NOMO-1 (cell line): ENCODE measurements around the gene OPA3.

ENCODE experiments used
- DNase-seq, 2 experiments: peaks; one replicate each; lab custom pipeline; 2025; ENCODE audit not compliant: unreplicated experiment in 2 of 2; lab: John Stamatoyannopoulos, UW

The OPA3 gene

DNA sequence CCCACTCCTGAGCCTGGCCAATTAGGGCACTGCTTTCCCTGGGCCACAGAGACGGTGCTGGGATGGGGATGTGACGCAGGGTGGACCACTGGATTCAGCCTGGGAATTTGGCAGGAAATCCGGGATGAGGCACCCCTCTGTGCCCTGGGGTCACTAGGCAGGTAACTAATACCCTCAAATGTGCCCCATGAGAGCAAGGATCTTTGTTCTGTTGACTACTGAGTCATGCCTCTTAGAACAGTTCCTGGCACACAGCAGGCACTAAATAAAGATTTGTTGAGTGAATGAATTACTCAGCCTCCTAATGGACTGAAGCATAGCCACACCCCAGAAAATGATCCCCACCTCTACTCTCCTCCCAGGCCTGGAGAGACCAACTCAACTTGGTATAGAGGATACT lies 15.9 kb downstream of the OPA3 start:
- DNase-seq, result no peak

- no peak for DNase-seq
Measured at GRCh38 chr19:45567609-45568008, 17.0 kb downstream of the OPA3 start.

GRCh38 chr19:45564131-45564780 lies 20.3 kb downstream of the OPA3 start:
- no peak for DNase-seq

DNA sequence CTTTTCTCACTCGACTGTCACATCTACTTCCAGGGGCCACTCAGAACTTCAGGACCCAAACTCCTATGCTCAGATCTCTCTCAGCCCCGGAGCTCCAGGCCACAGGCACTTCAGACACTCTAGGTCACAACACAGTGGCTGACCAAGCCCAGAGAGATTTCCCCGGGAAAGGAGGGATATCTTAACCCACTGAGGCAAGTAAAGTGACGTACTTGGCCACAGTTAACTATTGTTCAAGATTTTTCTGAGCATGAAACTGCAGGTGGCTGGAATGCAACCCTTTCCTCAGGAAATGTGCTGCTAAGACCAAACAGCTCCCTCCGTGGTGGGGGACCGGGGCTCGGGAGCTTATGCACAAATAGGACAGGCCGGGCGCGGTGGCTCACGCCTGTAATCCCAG lies 23.9 kb downstream of the OPA3 start:
- DNase-seq, result no peak

- no peak for DNase-seq
Measured at GRCh38 chr19:45560038-45560437, 24.6 kb downstream of the OPA3 start.

DNA sequence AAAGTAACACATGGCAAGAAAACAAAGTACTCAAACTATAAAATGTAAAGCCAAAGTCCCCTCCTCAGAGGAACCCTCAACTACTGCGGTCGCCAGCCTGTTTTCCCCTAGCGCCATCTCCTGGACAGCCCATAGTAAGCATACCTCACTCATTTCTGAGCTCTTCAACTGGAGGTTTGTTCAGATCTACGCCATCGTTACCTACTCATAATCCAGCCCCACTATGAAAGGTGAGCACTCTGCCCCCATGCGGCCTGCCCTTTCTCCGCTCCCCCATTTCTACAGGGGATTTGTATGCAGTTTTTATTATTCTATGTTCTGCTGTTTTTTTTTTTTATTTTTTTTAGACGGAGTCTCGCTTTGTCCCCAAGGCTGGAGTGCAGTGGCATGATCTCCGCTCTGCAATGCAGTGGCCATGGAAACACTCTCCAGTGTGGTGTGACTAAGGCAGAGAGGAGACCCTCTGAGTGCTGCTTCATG lies 26.2 kb downstream of the OPA3 start:
- DNase-seq, result peak; percentile 64 to 76

DNA sequence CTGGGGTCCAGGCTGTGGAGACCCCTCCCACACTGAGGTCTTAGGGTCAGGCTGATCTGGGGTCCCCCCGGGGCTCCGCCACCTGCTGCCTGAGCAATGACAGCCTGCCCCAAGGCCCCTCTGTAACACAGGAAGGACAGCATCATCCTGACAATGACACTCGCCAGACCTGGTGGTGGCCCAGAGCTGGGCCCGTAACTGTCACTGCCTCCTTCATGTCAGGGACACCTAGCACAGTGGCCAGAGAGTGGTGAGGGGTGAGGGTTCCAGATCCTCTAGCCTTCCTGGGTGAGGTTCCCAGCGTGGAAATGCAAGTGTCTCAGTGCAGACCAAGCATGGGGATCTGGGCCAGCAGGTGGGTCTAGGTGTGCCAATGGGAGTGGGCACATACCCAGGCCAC lies 27.8 kb downstream of the OPA3 start:
- DNase-seq, result no peak

GRCh38 chr19:45554481-45554880 lies 30.1 kb downstream of the OPA3 start:
- no peak for DNase-seq

DNA sequence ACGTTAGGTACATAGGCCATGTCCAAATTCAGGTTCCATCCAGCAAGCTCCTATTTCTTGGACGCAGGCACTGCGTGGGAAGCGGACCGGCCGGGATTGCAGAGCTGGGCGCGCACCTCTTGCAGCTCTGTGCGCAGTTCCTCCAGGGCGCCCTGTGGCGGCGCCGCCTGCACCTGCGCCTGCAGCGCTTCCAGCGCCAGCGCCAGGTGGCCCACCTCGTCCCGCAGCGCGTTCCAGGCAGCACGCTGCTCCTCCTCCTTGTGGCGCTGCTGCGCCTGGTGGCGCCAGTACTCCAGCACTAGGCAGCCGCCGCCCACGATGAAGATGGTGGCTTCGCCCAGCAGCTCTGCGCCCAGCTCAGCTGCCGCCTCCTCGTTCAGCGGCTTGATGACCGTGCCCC lies 31.1 kb downstream of the OPA3 start:
- DNase-seq, result no peak

GRCh38 chr19:45547965-45548609 lies 36.5 kb downstream of the OPA3 start:
- DNase-seq, result no peak

DNA sequence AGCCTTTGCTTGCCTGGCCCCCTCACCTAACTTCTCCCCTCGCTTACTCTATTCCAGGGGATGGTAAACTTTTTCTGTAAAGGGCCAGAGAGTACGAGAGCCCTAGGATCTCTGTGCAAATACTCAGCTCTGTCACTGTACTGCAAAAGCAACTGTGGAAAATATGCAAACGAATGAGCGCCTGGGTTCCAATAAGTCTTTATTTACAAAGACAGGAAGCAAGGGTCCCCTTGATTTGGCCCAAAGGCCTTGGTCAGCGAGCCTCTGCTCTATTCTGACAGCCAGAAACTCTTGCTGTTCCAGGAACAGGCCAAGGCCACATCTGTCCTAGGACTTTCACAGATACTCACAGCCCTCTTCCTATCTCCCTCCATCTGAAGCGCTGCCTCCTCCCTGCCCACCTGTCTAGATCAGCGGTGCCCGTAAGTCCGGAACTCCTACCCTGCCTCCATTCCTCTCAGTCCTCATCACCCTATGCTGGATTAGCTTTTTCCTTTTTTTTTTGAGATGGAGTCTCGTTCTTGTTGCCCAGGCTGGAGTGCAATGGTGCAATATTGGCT lies 37.3 kb downstream of the OPA3 start:
- DNase-seq, result no peak

DNA sequence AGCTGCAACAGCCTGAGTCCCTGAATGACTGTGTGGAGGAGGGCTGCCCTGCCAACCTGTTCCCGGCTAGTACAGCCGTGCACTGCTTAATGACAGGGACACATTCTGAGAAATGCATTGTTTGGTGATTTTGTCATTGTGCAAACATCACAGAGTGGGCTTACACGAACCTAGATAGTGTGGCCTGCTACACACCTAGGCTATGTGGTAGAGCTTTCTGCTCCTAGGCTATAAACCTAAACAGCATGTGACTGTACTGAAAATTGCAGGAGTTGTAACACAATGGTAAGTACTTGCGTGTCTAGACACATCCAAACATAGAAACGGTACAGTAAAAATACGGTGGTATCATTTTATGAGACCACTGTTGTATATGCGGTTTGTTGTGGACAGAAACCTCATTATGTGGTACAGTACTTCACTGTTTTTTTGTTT lies 42.4 kb downstream of the OPA3 start:
- DNase-seq, result peak; percentile 19 to 43

DNA sequence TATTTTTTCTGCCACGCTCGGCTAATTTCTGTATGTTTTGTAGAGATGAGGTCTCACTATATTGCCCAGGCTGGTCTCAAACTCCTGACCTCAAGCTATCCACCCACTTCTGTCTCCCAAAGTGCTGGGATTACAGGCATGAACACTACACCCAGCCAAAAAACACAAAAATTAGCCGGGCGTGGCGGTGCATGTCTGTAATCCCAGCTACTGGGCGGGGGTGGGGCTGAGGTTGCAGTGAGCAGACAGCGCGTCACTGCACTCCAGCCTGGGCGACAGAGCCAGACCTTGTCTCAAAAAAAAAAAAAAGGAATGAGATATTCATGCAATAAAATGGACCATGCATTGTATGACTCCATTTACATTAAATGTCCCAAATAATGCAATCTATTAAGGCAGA lies 45.1 kb downstream of the OPA3 start:
- no peak for DNase-seq

- DNase-seq, result no peak
Measured at GRCh38 chr19:45531349-45531748, 53.3 kb downstream of the OPA3 start.

DNA sequence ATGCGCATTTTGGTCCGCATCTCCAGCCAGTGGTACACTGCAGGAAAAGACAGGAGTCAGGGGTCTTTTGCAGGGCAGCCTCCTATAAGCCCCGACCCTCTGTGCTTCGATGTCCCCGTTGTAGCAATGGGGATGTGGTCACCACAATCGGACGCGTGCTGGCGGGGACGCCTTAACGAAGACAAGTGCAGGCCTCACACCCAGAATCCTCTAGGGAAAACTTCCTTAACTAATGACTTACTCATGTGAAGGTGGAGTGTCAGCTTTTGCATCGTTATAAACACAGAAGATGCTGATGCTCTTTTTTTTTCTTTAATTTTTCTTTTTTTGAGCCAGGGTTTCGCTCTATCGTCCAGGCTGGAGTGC lies 55.2 kb downstream of the OPA3 start:
- DNase-seq, result no peak

GRCh38 chr19:45528744-45529419 lies 55.7 kb downstream of the OPA3 start:
- no peak for DNase-seq

DNA sequence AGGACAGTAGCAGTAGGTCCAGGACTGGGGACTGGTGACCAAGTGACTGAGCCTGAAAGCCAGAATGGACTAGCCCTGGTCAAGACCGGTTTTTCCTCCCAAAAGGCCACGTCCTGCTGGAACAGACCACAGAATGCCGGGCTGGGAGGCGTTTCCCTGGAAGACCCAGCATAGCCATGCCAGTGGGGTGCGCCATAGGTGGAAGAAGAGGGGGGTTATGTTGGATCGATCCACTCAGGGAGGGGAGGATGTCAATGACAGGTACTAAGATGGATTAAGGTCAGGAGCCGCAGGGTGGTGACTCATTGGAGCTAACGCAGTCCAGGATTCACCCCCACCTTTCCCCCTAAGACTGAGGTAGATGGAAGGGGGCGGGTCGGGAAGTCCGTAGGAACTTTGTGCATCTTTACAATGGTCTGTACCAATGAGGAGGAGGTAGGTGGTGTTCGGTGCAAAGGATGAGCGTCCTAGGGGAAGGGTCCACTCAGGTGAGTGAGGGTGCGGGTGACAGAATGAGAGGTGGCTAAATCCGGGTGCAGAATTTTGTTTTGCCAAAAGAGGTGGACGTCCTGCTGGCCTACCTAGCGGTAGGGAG lies 56.4 kb downstream of the OPA3 start:
- no peak for DNase-seq

- no peak for DNase-seq
Measured at GRCh38 chr19:45527731-45528130, 56.9 kb downstream of the OPA3 start.

GRCh38 chr19:45526971-45527370 lies 57.6 kb downstream of the OPA3 start:
- DNase-seq, result no peak

GRCh38 chr19:45526143-45526542 lies 58.5 kb downstream of the OPA3 start:
- no peak for DNase-seq

- no peak for DNase-seq
Measured at GRCh38 chr19:45524575-45525129, 60.0 kb downstream of the OPA3 start.
